ENCODE data around the gene ASPSCR1. TPM values are rescaled to one million over a fixed set of nuclear protein-coding genes. Genes with fewer than 3 reads are reported as not detected.

ASPSCR1 gene
- total RNA-seq, 1 experiment from 2014 or later = 51.0 TPM

- TF ChIP-seq ZFX (IDR thresholded peaks at IDR 0.05) (no peak), ZNF274 (IDR thresholded peaks at IDR 0.05; ENCODE audit: low read depth, low read length) (no peak), CBX3 (IDR thresholded peaks at IDR 0.05; ENCODE audit: low read depth) (no peak), SRF (IDR thresholded peaks at IDR 0.05; ENCODE audit: low read depth) (no peak), YY1 (IDR thresholded peaks at IDR 0.05; ENCODE audit: extremely low read depth, insufficient replicate concordance, low read depth, low read length) (no peak), REST (IDR thresholded peaks at IDR 0.05; ENCODE audit: low read depth) (no peak), SP1 (IDR thresholded peaks at IDR 0.05; ENCODE audit: low read depth) (no peak), ZBTB33 (IDR thresholded peaks at IDR 0.05; ENCODE audit: extremely low read depth, insufficient replicate concordance, low read length) (no peak), ELF1 (IDR thresholded peaks at IDR 0.05; ENCODE audit: borderline replicate concordance, low read depth) (no peak), CEBPB (IDR thresholded peaks at IDR 0.05; ENCODE audit: low read depth) (no peak), EGR1 (IDR thresholded peaks at IDR 0.05; ENCODE audit: low read depth) (no peak), TCF7L2 (IDR thresholded peaks at IDR 0.05; ENCODE audit: borderline replicate concordance, extremely low read depth, insufficient read depth, insufficient read length) (no peak), MAX (IDR thresholded peaks at IDR 0.05) (no peak), FOSL1 (IDR thresholded peaks at IDR 0.05; ENCODE audit: low read depth) (no peak), ATF3 (IDR thresholded peaks at IDR 0.05) (no peak), POLR2A (IDR thresholded peaks at IDR 0.05; ENCODE audit: borderline replicate concordance, extremely low read depth, insufficient read depth, insufficient read length) (no peak), JUND (IDR thresholded peaks at IDR 0.05) (no peak)
- Histone ChIP-seq H3K9me3 (ENCODE audit: control insufficient read depth in 1 of 2, insufficient read depth in 1 of 2, low read depth in 1 of 2, low read length in 2 of 2) (no peaks in the 10 kb centered on the region), H3K4me1 (ENCODE audit: control insufficient read depth in 1 of 2, insufficient read depth in 2 of 2, low read length in 2 of 2) (peaks cover 18 to 30% of the 10 kb centered on the region in 2 experiments), H3K27ac (ENCODE audit: low read depth, low read length) (0 out of 2 replicates have a peak overlapping the region, but pooled peaks have one; percentile 19), H3K4me3 (replicated peaks in 1 of 2; ENCODE audit: low read depth in 1 of 2, low read length in 2 of 2) (peak overlapping the region; percentile 11 to 43), H3K36me3 (ENCODE audit: control insufficient read depth in 1 of 2, insufficient read depth in 2 of 2, low read length in 2 of 2) (no peaks in the 10 kb centered on the region), H3K9me2 (ENCODE audit: insufficient read depth) (no peaks in the 10 kb centered on the region), H3K4me2 (ENCODE audit: low read length) (peak overlapping the region; percentile 76), H2AFZ (ENCODE audit: low read depth, low read length, poor library complexity, severe bottlenecking) (peak overlapping the region; percentile 41), H4K20me1 (ENCODE audit: insufficient read depth) (no peaks in the 10 kb centered on the region), H3K27me3 (ENCODE audit: insufficient read depth, low read length) (no peaks in the 10 kb centered on the region), H3K79me2 (ENCODE audit: insufficient read depth, low read length) (no peaks in the 10 kb centered on the region), H3K9ac (ENCODE audit: low read length) (peak overlapping the region; percentile 43)
- POLR2A ChIA-PET = interaction anchor here (0.7 to 2.0 kb wide), 4 partner anchors 8 to 130 kb away, joined by 3 to 10 read pairs (median 4); no protein-coding TSS in a partner anchor
- ATAC-seq (no peak), DNase-seq (ENCODE audit: low read depth, low spot score) (no peak)
- intact Hi-C loops (cut with micrococcal nuclease) = no loop called here
- no TSS peak for BruUV-seq (replicated peaks)
- RAD21 ChIA-PET (ENCODE audit: low non-redundant PET in 1 of 2, low total read pairs in 2 of 2, uncharacterized antibody in 2 of 2, unreplicated experiment in 2 of 2) = interaction anchor here in 1 of 2 experiments (0.7 to 1.1 kb wide), 2 partner anchors 45 to 55 kb away, joined by 5 to 6 read pairs; partner anchors contain the start of genes CENPX and LRRC45
- CTCF ChIA-PET = interaction anchor here (1.2 to 1.7 kb wide), 4 partner anchors 9 to 54 kb away, joined by 3 to 11 read pairs (median 4); partner anchors contain the start of genes CENPX, LRRC45 and MAFG
Measured at GRCh38 chr17:81968396-81968745, 9.1 kb upstream of the ASPSCR1 start.

All from HCT116 (cell line).